Endometrial microvascular endothelial cells (primary cell): ENCODE data around the gene TSHB. TPM values are rescaled to one million over a fixed set of nuclear protein-coding genes. Genes with fewer than 3 reads are reported as not detected.

Experiments used
- in situ Hi-C: cut with HindIII; loops from 2 replicates; pipeline ENCODE4 v1.10.0; 2017; ENCODE audit warnings: low sequenced_read_pairs, low pct_unique_long_range_greater_than_20kb; ENCODE audit errors: inconsistent ontology term
- total RNA-seq: library from RNA; depleted of rRNA; stranded (reverse); fragments of >200 nt; gene quantifications from one replicate; pipeline ENCODE4 v1.2.3, GENCODE V29; 2015; ENCODE audit errors: inconsistent ontology term

Gene TSHB
- total RNA-seq, 1 donor from 2014 or later = not detected

DNA sequence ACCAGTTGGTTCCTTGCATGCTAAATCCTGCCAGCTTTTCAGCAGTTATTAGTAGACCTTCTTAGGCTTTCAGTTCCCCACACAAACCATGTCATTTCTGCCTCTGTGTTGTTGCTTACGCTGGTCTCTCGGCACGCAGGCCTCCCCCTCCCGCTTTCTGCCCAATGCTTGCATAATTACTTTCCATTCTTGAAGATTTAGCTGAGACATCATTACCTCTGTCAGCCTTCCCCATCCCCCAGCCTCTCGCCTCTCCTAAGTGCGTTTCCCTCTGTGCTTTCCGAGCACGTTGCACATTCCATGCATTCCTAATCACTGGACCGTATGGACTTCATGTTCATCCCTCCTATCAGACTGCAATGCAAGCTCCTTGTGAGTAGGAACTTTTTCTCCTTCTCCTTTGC is 26.8 kb downstream of the TSHB start:
- in situ Hi-C loops = no loop called here

DNA sequence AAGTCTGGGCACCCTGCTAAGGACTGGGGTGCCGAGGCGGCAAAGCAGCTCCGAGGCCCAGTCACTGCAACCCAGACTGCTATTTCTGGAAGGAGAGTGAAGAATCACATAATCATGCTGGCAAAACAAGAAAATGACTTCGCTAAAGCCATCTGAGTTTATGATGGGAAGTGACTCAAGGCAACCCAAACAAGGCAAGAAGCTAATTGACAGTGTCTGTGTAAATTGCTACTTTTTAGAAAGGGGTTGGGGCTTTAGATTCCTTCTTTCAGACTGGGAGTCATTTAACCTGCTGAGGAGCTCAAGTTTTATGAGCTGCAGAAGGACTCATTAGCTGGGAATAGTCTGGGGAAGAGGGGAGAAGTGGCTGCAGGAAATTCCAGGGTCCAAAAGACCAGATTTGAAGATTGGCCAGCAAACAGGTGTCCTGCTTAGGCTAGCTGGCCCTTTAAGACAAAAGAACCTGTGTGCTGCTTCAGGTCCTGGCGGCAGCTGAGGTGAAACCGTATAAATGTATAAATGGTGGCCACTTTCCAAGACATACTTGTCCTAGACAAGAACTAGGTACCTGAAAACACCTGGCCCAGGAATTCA is 28.1 kb downstream of the TSHB start:
- in situ Hi-C loops = no loop called here

DNA sequence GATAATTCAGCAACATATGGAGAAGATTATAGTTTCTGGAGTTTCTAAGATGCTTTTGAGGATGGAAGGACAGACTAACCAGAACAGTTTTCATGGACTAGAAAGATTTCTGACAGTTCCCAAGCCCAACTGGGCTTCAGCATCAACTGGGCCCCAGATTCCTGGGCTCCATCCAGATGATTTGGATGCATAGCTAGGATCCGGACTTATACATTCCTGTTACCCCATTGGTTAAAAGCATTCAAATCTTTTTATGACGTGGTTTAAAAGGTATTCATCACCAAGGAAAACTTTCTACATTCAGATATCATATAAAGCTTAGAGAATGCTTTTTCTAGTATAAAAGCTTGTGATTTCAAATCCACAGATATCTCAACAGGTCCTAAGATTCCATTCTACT is 29.7 kb downstream of the TSHB start:
- in situ Hi-C loops = no loop called here

DNA sequence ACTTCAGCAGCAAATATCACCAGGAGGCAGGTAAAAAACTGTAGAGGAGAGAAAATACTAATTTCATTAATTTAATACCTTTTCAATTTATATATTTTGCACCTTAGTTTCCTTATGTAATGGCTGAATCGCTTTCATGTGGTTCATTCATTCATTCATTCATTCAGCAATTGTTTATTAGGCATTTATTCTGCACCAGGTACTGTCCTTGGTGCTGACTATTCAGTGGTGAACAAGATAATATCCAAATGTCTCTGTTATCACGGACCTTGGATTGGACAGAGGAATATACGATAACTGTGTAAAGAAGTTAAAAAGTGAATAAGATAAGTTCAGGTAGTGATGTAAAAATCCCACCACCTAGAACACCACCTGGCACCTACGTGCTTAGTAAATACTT is 30.9 kb downstream of the TSHB start:
- in situ Hi-C loops = no loop called here

DNA sequence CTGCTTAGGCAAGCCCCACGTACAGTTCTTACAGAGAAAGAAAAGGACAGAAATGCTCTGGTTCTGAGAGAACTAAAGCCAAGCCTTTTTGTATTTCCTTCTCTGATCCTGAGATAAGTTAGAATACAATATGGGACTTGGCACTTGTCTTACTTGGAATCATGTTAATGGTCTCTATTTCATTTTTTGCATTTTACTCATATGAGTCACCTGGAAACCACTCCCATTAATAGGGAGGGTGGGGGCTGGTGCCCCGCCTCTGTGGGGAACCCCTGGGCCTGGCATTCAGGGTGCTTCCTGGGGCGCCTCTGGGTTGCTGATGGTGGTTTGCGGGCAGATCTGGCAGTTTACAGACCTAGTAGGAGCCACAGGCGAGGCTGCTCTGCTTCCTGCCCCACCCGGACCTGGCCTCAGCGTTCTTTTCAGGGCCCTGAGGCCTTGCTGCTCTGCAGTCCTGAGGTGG is 32.9 kb downstream of the TSHB start:
- in situ Hi-C loops = no loop called here

DNA sequence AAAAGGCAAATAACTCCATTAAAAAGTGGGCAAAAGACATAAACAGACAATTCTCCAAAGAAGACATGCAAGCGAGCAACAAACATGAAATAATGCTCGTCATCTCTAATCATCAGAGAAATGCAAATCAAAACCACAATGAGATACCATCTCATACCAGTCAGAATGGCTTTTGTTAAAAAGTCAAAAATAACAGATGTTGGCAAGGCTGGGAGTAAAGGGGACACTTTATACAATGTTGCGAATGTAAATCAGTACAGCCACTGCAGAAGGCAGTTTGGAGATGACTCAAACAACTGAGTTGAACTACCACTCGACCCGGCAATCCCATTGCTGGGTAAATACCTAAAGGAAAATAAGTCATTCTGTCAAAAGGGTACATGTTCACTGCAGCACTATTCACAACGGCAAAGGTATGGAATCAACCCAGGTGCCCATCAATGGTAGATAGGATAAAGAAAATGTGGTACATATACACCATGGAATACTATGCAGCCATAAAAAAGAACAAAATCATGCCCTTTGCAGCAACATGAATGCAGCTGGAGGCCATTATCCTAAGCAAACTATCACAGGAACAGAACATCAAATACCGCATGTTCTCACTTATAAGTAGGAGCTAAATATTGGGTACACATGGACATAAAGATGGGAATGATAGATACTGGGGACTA is 33.7 kb downstream of the TSHB start:
- in situ Hi-C loops = no loop called here

DNA sequence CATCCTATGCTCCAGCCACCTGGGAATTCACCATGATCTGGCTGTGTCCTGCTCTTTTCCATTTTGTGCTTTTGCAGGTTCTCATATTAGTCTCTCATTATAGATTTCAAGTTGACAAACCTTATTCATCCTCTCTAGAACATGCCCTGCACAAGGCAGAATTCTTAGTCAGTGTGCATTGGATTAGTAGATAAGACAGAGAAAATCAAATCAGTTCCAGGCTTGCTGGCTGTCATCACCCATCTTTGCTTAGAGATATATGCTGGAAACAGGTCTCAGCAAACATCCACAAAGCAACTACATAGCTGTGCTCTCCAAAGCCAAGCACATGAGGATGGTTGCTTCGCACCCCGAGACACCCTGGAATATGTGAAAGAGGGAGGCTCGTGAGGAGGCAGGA is 34.8 kb downstream of the TSHB start:
- in situ Hi-C loops = no loop called here

DNA sequence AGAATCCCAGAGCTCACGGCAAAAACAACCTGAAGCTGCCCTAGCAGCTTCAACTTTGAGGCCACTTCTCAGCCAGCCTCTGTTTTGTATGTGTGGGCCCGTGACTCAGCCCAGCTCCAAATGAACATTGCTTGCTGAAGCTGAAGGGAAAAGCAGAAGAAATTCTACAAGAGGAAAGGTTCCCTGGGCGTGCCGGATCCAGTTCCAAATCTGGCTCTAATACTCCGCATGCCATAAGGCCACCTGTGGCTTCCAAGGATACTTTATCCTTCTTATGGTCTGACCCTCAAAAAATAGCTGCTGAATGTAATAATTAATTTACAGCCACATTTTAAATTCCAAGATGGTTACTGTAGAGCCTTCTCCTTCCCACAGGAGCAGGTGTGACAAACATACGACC is 35.4 kb downstream of the TSHB start:
- in situ Hi-C loops = no loop called here

DNA sequence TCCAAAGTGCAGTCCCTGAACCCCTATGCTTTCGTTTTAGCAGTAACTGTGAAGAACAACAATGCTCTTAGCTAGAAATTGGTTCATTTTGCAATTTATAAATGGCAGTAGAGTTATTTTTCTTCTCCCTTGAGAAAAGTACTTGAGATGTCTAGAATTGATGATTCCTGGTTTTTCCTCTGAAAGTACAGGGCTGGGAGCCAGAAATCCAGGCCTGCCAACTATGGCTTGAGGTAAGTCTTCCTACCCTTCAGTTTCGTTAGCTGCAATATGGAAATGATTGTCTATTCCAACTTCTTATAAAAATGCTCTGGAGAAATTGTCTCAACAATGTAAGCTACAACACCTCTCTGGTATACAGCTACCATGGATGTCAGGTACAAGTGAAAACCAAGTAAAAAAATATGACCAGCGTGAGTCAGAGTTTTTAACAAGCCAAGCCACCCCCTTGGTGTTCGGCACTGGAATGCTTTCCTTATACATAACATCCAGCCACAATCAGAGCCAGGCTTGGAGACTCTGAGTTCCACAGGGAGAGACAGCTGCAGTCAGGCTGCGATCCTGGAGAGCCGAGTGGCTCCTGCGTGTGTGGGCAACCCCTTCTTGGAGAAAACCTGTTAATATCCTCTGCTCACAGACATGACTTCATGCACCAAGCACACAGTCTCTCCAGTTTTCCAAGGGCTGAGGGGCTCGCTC is 37.7 kb downstream of the TSHB start:
- in situ Hi-C loops = no loop called here

DNA sequence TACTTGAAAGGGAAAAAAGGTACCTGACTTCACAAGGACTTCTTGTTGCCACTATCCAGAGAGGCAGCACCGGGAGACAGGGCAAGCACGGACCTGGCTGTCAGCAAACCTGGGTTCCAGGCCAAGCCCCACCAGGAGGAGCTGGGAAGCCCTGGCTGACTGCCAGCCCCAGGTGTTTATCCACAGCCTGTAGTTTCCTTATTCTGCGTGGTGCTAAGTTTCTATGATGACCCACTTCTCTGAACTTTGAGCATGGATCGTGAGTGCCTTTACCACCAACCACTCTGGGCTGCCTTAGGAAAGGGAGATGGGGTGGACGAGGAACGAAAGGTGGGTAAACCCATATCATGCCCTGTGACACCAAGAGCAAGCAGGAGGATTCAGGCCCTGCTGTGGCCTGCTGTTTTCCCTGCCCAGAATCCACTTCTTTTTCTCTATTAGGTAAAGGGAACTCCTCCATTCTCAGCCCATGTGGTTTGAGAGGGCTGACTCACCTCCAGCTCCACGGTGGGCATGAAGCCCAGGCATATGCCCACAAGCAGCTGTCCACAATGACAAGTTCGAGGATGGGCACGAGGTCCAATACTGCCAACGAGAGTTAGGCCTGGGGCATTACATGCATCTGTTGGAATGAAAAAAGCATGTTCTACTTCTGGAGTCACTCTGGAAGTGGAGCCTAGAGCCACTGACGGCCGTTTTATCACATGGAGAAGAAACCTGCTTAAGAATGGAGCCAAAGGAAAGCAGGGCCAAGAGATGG is 39.4 kb downstream of the TSHB start:
- in situ Hi-C loops = no loop called here

DNA sequence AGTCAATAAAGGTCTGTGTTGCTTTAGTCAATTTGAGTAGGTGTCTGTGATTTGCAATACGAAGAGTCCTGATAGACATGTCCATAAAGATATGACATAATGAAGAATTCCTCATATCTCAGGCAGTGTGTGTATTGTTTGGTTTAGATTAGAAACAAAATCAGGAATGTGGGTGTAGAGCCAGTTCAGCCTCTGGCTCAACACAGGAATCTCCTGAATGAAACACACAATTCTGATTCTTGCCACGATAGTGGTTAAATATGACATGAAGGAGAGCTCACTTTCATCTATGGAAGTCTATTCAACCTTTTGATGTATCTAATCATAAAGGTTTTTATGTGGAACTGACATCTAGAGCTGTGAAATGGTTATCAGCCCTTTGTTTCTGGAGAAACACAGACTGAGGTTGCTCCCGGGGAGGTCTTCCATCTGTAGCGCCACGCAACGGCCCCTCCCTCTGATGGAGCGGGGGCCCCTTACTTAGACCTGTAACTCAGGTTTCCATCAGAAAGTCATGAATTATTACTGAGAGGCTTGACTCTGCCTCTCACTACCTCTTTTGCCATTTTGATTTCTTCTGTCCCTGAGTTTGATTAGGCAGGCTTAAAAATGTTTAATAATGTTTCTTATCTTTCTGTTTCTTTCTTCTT is 40.2 kb downstream of the TSHB start:
- in situ Hi-C loops = no loop called here

DNA sequence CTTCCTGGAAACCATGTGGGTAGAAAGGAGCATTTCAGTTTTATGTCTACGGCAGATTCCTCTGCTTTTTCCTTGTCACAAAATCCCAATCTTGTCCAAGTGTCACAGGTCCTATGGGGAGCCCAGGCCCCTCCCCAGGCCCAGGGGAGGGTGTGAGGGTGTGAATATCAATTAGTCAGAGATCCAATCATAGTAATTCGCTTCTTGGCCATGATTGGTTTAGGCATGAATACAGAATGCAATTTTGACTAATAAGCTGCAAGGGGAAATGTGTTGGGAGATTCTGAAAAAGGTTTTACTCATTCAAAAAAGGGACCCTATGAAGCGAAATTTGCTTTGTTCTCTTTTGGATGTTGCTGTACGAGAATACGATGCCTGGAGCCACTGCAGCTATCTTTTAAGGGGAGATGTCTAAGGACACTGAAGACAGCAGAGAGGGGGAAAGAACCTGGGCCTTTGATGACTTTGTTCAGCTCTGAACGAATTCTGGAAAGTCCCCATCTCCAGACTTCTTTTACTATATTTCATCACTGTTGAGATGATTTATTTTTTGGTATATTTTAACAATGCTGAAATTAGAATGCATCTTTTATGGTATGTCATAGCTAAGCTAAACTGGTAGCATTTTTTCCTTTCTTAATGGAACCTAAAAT is 41.5 kb downstream of the TSHB start:
- in situ Hi-C loops = no loop called here

DNA sequence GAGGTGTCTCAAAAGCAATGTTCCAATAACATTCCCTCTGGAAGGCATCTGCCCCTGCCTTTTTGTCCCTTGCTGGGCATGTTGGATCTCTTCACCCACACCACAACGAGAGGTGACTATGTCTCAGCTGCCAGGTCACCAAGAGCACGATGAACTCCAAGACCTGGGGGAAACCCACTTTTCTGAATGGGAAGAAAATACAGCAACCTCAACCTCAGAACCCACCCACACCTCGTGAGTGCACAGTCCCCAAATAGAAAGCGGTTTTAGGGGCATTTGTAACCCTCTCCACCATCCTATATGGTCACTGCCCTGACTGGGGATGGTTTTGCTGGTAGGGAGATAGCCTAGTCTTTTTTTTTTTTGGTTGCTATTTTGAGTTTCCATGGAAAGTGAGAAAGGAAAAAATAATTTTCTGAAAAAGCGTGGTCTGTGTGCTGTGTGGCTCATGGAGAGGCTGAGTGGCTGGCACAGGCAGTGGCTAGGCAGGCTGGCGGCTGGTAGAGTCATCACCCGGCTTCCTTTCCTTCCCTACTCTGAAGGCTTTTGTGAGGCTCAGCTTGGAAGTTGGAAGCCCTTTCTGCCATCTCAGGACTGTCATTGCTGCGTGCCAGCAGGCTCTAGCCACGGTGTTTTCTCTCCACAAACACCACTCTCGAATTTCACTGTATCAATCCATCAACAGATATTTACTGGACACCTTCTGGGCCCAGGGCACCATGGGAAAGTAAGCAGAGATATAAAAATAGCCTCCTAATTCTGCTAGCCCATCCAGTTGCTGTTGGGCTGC is 43.9 kb downstream of the TSHB start:
- in situ Hi-C loops = no loop called here

DNA sequence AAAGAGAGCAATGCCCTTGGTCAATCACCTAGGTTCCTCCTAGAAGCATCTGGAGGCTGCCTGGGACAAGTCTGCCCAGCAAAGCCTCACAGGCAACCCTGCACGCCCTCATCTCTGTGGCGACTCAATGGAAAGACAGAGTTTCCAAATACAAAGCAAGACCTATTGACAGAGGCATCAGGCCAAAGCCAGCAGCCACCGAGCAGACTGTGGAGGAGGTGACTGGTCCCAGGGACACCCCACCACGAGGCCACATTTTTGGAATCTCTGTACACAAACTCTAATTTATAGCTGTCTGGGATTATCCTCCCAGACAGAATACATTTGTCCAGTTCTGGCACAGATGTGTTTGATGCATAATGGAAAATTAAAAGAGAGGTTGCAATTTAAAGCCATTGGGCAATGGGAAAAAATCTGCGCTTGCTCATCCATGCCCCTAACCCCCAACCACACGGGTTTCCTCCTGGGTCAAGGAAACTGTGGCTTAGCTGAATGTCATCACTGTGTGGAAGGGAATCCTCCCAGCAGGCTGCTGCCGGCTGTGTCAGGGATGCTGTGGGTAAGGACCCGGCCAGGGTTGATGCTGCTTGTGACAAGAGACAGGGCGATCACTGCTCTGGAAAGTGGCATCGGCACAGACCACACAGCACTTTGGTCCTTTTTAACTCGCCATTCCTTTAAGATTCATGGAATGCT is 45.4 kb downstream of the TSHB start:
- in situ Hi-C loops = no loop called here

DNA sequence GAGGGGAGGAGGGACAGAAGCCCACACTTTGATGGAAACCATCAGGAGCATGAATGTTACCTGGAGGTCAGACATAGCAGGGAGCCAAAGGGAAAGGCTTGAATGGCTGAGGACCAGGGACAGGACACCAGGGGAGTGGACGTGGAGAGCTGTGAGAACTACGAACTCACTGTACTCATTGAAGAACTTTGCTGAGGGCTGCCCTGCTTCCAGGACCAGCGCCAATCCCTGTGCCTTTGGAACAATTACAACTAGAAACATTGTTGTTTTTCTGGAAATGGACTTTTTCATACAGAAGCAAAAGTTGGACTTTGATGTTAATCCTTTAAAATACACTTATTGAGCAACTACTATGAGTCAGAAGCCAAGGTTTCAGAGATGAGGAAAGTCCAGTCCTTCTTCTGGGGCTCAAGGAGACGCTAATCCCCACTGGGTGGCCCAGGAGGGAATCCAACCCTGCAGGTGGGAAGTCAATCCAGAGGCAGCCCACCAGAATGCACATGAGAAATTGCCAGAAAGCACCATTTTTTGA is 46.8 kb downstream of the TSHB start:
- in situ Hi-C loops = no loop called here

DNA sequence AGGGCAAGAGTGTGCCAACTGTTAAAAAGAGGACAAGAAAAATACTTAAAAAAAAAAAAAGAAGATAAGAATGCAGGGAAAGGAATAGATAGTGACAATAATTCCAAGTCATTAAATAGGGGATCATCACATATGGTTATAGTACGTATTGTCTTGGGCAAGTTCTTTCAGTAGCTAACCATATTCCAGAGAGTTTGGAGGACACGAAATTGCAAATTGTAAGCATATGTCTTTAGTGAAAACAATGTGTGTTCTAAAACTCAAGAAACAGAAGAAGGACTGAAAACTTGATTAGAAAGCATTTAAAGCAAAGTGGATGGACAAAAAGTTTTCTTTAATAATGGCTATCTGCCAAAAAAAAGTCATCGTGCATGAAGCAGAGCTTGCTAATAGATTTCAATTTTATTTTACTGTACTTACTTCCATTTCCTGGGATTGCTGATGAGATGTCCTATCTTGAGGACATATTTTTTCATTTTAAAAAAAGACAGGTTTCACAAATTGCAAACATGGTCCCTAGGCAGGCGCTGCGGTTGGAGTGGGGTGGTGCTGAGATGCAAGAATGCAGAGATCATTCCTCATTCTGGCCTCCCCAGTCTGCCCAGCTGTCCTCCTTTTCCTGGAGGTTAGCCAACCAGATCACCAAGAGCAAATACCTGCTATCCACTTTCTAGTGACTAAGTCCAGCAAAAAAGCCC is 47.8 kb downstream of the TSHB start:
- in situ Hi-C loops = no loop called here

DNA sequence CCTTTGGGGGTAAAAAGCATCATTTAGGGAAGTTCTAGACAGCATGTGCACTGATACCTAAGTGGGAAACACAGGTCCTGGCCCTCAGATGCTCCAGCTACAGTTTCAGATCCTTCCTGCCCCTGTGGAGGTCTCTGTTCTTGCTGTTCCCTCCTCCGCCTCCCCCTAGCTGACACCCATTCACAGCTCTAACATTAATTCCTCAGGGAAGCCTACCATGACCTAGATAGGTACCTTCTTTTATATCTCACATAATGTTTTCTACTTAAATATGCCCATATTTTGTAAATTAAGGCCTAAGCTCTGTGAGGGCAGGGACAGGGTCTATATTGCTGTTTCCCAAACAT is 48.3 kb downstream of the TSHB start:
- in situ Hi-C loops = no loop called here
